Glutamatergic neuron (in vitro differentiated cells): Measurements from ENCODE around the gene SLC22A4. TPM values are rescaled to one million over a fixed set of nuclear protein-coding genes. Genes with fewer than 3 reads are reported as not detected.

ENCODE experiments used
- DNase-seq: peaks from one replicate; pipeline ENCODE4 v3.0.0; 2022
- H3K27ac Mint-ChIP-seq: one replicate; pipeline ENCODE4 v1.8.0; 2020; ENCODE audit warnings: mild to moderate bottlenecking, mixed read lengths, inconsistent platforms; ENCODE audit not compliant: unreplicated experiment
- H3K27me3 Mint-ChIP-seq: one replicate; pipeline ENCODE4 v1.8.0; 2020; ENCODE audit warnings: mild to moderate bottlenecking, moderate library complexity, mixed read lengths, inconsistent platforms; ENCODE audit not compliant: unreplicated experiment
- H3K36me3 Mint-ChIP-seq: one replicate; pipeline ENCODE4 v1.8.0; 2020; ENCODE audit warnings: mild to moderate bottlenecking, mixed read lengths, inconsistent platforms; ENCODE audit not compliant: unreplicated experiment
- H3K4me1 Mint-ChIP-seq: one replicate; pipeline ENCODE4 v1.8.0; 2020; ENCODE audit warnings: mild to moderate bottlenecking, low read depth, mixed read lengths, inconsistent platforms; ENCODE audit not compliant: unreplicated experiment
- H3K4me3 Mint-ChIP-seq: one replicate; pipeline ENCODE4 v1.8.0; 2020; ENCODE audit warnings: mild to moderate bottlenecking, mixed read lengths, inconsistent platforms; ENCODE audit not compliant: unreplicated experiment
- H3K9me3 Mint-ChIP-seq: one replicate; pipeline ENCODE4 v1.8.0; 2020; ENCODE audit warnings: mild to moderate bottlenecking, moderate library complexity, mixed read lengths, inconsistent platforms; ENCODE audit not compliant: unreplicated experiment
- CTCF ChIP-seq: fragments of 200-600 bp; sonication (generic); IDR thresholded peaks from one replicate; pipeline ENCODE4 v1.5.0; 2021; ENCODE audit not compliant: partially characterized antibody, unreplicated experiment
- total RNA-seq: library from RNA; stranded (reverse); fragmentation: NEBNext Ultra II Directional; extraction: Animal tissue kit (Norgen Biotek cat#: 25700); gene quantifications from one replicate; pipeline ENCODE4 v1.2.1, GENCODE V29; 2021; ENCODE audit not compliant: unreplicated experiment

The SLC22A4 gene
- total RNA-seq, 1 donor from 2014 or later: 0.37 TPM

DNA sequence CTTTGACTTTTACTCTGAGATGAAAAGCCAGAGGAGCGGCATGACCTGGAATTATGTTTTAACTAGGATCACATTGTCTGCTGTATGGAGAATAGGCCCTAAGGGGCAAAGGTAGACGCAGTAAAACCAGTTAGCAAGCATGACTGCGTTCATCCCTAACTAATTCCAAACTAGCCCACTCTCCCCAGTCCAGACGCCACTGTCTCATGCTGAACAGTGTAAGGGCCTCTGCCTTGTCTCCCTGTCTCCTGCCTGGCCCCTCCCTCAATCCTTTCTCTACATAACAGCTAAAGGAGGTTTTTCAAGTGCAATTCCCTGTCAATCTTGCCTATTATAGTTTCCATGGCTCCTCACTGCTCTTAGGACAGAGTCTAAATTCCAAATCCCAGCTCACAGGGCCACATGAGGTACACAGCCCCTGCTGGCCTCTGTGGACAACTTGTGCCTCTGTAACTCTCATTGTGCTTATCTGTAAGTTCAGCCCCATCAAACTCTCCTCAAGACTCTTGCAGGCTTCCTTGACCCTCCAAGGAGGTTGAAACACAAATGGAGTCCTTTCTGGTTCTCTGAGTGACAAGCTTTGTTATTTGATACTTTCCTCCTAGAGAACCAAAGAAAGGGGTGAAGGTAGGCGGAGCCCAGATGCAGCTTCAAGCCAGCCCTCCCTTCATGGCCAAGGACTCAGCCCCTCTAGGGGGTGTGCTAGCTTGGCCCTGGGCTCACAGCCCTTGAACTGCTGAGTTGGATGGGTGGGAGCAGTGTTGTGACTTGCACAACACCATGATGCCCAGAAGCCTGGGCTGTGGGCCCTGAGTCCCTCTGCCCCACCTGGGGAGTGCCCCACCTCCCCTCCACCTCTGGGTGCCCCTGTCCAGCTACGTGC, 16.0 kb upstream of the SLC22A4 start:
- Mint-ChIP-seq H3K27me3 (peaks cover 10% of the 10 kb centered on the region), H3K4me3 (no peak overlapping the region), H3K4me1 (peaks cover 8% of the 10 kb centered on the region), H3K9me3 (peaks cover 7% of the 10 kb centered on the region), H3K36me3 (no peaks in the 10 kb centered on the region), H3K27ac (no peak overlapping the region)
- DNase-seq: no peak
- TF ChIP-seq CTCF: no peak

DNA sequence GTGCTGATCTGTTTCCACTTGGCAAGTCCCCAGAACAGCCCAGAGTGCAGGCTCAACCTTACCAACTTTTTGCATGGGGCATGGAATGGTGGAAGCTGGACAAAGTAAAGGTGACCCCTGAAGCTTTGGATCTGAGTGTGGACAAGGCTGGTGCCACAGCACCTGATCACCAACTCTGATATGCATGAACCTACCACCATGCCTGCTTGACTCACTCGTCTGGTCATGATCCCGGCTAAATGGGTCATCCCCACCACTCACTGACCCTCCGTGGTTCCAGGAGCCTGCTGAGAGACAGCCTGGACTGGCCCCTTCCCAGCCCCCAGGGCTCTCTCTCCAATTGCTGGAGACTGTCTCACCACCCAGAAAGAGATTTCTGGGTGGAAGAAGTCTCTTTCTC, 14.4 kb upstream of the SLC22A4 start:
- Mint-ChIP-seq H3K4me1 (peaks cover 8% of the 10 kb centered on the region), H3K27me3 (peaks cover 10% of the 10 kb centered on the region), H3K9me3 (peaks cover 7% of the 10 kb centered on the region), H3K27ac (no peak overlapping the region), H3K36me3 (no peaks in the 10 kb centered on the region), H3K4me3 (no peak overlapping the region)
- no peak for TF ChIP-seq CTCF
- DNase-seq: no peak

GRCh38 chr5:132280371-132281240, 13.6 kb upstream of the SLC22A4 start:
- DNase-seq: no peak
- Mint-ChIP-seq H3K36me3 (no peaks in the 10 kb centered on the region), H3K9me3 (peaks cover 5% of the 10 kb centered on the region), H3K4me1 (peaks cover 8% of the 10 kb centered on the region), H3K27ac (no peak overlapping the region), H3K4me3 (no peak overlapping the region), H3K27me3 (peaks cover 6% of the 10 kb centered on the region)
- no peak for TF ChIP-seq CTCF

GRCh38 chr5:132281856-132282614, 12.2 kb upstream of the SLC22A4 start:
- Mint-ChIP-seq H3K27ac (no peak overlapping the region), H3K9me3 (peaks cover 3% of the 10 kb centered on the region), H3K4me1 (peaks cover 8% of the 10 kb centered on the region), H3K27me3 (peaks cover 3% of the 10 kb centered on the region), H3K4me3 (no peak overlapping the region), H3K36me3 (no peaks in the 10 kb centered on the region)
- DNase-seq: no peak
- no peak for TF ChIP-seq CTCF
